Body of pancreas (tissue), 4 donors: ENCODE measurements around the gene RPTOR.

Experiments used
- POLR2A ChIP-seq, 3 donors: fragments of 450-650 bp; IDR thresholded peaks; one replicate each; pipeline ENCODE4 v1.6.1; 2016; ENCODE audit warnings: antibody characterized with exemption in 3 of 3, mild to moderate bottlenecking in 2 of 3
- TF ChIP-seq, protein P1 (sequence below), 7 experiments: fragments of 450-650 bp in 4 of 7; fragments of 200-600 bp in 3 of 7; sonication (generic) in 3 of 7; IDR thresholded peaks; one replicate each; pipeline ENCODE4 v1.5.1; 2016 to 2019; ENCODE audit warnings: antibody characterized with exemption in 7 of 7

DNA sequence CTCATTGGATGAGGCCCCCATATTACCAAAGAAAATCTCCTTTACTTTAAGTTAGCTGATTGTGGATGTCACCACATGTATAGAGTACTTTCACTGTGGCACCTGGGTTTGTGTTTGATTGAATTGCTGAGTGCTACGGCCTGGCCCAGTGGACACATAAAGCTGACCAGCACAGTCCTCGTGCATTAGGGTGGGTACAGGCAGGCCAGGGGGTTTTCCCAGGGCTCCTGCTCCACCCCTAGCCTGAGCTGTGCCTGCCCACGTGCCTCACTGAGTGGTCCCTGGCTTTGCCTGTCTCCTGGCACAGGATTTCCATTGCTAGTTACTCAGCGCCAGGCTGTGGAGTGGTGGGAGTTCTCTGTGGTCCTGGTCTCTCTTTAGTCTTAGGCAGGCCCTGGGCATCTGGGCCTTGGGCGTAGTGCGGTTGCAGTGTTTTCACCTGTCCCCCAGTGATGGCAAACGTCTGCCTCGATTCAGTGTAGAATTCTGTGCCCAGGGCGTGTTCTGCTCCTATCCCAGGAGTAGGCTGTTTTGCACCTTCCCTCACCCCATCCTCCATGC is 86.0 kb downstream of the RPTOR start:
- TF ChIP-seq, protein P1, sequence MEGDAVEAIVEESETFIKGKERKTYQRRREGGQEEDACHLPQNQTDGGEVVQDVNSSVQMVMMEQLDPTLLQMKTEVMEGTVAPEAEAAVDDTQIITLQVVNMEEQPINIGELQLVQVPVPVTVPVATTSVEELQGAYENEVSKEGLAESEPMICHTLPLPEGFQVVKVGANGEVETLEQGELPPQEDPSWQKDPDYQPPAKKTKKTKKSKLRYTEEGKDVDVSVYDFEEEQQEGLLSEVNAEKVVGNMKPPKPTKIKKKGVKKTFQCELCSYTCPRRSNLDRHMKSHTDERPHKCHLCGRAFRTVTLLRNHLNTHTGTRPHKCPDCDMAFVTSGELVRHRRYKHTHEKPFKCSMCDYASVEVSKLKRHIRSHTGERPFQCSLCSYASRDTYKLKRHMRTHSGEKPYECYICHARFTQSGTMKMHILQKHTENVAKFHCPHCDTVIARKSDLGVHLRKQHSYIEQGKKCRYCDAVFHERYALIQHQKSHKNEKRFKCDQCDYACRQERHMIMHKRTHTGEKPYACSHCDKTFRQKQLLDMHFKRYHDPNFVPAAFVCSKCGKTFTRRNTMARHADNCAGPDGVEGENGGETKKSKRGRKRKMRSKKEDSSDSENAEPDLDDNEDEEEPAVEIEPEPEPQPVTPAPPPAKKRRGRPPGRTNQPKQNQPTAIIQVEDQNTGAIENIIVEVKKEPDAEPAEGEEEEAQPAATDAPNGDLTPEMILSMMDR (IDR thresholded peaks at IDR 0.05), result no peak
- TF ChIP-seq POLR2A (IDR thresholded peaks at IDR 0.05), result no peak
